HG02588 (cell line): ENCODE measurements around the gene SRGAP1.

Experiments used
- ATAC-seq: cut with Tn5 transposase; IDR thresholded peaks from one replicate; pipeline ENCODE4 v1.9.1; 2021; ENCODE audit warnings: mild to moderate bottlenecking, moderate library complexity; ENCODE audit not compliant: unreplicated experiment

SRGAP1 gene

GRCh38 chr12:63929426-63929825 is 84.9 kb downstream of the SRGAP1 start:
- ATAC-seq: no peak

GRCh38 chr12:63930971-63931370 is 86.5 kb downstream of the SRGAP1 start:
- no peak for ATAC-seq

DNA sequence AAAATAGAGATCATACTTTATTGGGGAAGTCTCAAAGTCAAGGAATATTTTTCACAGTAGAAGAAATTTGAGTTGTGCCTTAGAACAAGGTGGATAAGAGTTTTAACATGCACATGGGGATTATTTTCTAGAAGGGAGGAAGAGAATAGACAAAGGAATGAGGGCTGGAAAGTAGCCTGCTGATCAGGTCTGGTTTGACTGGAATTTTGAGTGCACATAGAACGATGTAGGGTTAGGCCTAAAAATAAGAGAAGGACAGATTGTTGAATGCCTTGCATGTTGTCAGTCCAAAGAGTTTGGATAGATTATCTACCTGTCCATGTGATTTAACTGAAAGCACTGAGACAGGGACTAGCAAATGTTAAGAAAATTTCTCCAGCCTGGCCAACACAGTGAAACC is 87.2 kb downstream of the SRGAP1 start:
- ATAC-seq: no peak

GRCh38 chr12:63934936-63935335 is 90.4 kb downstream of the SRGAP1 start:
- ATAC-seq: no peak

DNA sequence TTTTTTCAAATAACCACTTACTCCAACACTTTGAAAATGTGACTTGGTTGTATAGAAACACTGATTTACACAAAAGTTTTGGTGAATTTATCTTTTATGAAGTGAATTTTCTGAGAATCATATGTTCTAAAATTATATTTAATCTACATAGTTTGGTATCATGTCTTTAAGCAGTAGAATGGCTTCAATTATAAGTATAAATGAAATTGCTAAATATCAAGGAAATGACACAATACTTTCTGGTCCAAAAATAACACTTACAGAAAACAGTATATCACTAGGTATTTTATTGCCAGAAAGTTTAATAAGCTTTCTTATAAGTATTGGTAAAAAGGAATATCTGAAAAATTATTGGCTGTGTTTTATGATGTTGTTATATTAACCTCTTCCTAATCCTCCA is 90.9 kb downstream of the SRGAP1 start:
- ATAC-seq: no peak

DNA sequence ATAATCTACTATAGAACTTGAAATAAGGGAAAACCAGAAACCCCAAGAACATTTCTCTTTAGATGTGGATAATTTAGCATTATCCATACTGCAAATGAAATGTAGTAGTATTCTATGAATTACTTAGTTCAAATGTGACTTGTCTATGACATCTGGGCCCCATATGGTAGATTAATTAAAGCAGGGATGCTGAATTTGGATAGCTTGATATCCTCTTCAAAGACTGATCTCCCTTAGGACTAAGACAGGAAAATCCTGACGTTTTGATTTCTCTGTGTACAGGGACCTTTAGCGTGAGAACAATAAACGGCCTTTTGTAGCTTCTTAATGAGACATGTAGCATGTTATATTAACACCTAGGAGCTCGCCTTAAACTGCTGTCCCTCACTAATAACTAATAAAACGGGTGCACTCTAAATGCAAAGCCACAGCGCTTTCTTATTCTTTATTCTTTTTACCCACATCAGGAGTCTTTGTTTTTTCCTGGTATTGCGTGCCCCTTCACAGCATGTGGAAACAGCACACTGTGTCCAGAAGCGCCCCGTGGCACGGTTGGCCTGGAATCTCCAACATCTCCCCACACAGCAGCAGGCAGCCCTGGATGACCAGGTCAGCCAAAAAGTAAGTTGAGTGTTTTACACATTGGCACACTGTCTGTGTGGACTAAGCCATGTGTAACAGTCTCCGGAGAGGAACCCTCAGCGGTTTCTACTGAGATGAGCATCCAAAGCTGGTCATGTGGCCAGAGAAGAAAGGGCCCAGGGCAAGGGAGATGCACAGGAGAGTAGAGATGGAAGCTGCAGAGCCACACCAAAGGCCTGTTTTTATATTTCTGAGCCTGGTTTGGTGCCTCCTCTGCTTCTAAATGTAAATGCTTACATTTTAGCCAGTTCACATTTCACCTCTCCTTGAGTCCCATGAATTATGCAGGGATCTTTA is 93.1 kb downstream of the SRGAP1 start:
- no peak for ATAC-seq

DNA sequence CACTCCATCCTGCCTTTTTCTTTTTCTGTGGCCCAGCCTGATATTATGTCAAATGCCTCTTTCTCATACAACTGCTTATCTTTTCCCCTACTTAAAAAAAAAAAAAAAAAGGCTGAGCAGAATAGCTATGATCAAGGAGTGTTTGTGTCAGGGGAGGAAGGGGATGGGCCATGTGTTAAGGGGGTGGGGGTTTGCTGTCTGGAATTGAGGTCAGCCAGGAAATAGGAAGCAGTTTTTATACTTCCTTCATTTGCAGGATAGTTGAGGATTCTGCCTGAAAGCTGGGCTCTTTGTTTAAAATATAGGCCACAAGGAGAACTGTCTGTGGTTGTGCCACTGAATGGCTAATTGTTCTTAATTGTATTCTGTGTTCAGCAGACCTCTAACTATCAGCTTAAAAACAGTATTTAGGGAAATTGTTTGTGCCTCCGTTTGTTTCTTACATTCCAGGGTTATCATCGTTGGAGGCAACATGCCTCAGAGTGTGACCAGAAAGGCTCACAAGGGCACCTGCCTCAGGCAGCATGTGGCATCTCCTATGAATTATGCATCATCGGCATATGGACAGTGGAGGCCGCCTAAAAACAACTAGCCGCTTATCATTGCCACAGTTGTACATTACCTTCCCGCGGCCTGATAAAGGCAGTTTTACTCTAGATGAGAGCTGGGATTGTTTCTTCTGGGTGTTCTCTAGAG is 96.0 kb downstream of the SRGAP1 start:
- no peak for ATAC-seq

DNA sequence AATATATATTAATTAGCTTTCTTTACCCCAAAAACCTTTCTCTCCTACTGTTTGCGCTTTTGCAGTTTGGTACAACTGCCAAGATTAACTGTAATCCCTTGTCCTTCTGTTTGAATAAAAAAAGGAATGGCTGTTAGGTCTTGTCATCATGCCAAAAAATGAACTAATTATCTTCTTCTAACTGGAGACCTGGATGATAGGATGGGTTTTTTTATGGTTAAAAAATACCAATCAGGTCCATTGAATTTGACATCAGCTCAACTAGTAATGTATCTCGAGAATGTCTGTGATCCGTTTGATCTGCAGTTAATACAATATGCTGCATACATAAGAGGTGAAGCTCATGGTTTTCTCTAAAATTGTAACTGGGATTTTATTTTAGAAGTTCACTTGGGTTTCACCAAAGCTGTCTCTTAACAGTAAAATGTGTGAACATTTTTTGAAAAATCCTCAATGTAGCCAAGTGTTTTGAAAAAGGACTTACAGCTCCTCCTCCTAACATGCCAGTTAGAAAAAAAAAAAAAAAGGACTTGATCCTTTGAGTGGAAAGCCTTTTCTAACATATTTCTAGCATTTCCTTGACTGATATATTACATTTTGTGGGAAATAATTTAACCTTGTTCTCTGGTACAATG is 96.8 kb downstream of the SRGAP1 start:
- no peak for ATAC-seq

DNA sequence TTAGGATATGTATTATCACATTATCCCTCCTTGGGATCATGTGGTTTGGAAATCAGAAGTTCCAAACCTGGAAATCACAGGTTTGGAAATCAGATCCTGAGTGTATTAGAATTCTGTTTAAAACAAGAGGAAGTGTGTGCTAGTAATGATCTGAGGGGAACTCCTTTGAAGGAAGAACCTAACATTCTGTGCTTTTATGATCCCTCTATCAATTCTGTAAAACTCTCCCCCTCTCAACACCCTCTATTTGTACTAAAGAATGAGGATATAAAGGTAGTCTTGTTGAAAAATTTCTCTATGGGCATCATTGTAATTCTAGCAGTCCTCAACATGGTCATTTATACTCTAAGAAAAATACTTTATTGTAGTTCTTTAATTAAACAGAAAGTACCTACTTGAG is 97.4 kb downstream of the SRGAP1 start:
- no peak for ATAC-seq

DNA sequence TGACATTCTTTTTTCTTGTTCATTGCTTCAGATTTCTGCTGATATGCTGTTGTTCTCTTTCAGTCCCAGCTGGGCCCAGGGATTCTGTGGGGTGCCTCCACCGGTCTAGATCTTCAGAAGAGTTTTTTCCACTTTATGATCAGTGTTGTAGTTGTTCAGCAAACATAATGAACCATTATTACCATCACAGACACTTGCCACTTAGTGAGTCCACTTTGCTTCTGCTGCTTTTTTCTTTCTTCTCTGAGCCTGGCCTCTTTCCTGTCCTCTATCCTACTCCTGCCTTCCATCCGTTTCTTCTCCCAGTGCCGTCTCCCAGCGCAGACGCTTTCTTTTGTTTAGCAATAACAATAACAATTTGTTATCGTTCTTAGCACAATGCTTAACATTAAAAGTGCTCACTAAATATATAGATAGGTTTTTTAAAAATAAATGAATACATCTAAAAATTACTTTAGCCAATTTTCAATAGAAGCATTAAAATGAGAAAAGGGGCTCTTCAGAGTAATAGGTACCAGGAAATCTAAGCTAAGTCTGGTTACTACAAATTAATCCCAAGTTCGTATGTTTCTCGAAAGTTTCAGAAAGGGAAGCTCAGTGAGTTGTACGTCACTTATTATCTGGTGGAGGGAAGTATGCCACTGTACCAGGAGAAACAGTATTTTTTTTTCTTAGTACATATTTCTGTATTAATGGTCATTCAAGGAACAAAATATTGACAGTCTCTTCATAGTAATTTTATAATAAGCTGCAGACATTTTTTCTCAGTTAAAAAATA is 98.2 kb downstream of the SRGAP1 start:
- no peak for ATAC-seq

GRCh38 chr12:63944034-63944579 is 99.6 kb downstream of the SRGAP1 start:
- no peak for ATAC-seq

DNA sequence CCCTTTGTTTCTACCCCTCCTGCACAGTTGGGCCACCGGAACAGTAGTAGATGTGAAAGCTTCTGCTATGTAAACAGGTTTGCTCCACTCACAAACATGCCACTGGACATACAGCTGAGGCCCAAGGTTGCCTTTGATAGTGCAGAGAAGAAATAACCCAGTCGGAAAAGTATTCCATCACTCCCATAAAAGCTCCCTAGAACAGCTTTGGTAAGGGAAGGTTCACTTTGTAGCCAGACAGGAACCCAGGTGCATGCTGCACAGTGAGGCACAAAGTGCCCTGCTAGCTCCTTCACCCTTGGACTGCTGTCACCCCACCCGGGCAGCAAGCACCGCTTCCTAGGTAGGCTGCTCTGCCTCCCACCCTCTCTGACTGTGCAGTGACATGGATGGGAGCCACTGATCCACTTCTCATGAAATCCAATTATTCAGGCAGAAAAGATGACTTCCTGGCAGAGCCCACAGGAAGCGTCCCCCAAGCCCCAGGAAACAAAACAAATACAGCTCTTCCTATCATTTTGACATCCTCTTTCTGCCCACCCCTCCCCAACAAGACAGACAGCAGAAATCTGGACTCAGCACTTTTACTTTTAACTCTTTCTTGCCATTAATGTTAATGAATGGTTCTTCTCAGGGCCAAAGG is 100.2 kb downstream of the SRGAP1 start:
- ATAC-seq: no peak

- ATAC-seq: no peak
Observed at GRCh38 chr12:63945777-63946176, 101.3 kb downstream of the SRGAP1 start.

DNA sequence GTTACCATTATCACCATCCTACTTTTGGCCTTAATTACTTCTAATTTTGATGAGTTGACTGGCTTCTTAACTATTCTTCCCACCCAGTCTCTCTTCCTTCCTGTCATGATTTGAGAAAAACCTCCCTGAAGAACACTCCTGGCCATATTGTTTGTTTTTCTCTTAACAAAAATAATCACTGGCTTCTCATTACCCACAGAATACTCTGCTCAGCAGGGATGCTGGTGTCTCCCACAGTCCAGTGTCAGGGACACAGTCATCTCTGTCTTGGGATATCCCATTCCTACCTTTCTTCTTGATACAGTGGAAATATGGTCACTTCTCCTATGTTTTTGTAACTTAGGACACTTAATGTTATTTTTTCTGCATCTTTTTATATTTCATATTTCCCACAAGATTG is 103.7 kb downstream of the SRGAP1 start:
- no peak for ATAC-seq

DNA sequence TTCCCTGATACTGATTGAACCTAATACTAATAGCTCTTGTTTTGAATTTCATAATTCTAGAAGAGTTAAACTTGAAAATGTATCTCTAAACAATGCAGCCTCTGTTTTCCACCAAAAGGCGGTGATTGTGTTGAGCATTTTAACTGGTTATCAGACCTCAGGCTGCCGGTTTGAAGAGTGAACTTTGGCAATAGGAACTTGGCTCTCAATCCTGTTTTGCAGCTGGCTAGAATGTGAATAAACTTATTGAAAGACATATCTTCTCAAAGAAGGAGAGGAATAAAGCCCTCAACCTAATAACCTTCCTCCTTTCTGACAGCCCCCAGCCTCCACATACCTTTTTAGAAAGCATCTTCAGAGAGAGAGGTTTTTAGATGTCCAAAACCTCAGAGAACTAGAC is 105.4 kb downstream of the SRGAP1 start:
- no peak for ATAC-seq

DNA sequence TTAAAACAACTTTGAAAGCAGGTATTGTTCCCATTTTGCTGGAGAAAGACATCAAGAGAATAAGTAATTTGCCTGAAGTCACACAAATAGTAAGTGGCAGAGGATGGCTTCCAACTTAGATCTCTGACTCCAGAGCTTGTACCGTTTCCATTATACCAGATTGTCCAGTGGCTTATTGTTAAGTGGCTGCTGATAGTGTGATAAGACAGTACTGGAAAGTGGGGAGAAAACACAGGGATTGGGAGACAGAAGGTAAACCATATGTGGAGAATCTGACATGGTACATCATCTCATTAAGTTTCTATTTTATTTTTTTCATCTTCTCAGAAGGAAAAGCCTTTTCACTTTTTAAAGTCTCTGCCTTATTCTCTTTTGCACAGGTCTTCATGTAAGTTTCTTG is 108.5 kb downstream of the SRGAP1 start:
- ATAC-seq: no peak

DNA sequence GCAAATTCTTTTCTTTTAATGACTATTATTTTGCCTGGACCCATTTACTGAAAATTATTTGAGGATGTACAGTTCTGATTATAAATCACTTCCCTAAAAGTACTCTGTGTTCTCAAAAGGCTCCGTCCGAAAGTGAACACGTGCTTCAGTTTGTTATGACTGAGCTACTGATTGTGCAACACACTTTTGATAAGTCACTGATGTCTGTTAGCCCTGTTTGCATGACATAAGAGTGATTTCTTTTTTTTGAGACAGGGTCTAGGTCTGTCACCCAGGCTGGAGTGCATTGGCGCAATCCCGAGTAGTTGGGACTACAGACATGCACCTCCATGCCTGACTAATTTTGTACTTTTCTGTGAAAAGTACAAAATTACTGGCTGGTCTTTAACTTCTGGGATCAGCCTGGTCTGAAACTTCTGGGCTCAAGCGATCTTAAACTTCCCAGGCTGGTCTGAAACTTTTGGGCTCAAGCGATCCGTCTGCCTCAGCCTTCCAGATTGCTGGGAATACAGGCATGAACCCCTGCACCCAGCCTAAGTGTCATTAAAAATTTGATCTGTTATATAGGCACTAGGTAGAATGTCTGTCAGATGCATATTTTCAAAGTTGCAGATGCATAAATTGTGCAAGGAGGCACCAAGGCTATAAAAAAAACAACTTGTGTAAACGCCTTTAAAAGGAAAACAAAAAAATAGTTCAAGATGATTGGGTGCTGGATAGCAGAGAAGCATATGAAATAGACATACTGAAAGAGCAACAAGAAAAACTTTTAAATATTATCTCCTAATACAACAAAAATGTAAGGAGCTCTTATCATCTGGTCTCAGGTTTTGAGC is 111.5 kb downstream of the SRGAP1 start:
- ATAC-seq: no peak

DNA sequence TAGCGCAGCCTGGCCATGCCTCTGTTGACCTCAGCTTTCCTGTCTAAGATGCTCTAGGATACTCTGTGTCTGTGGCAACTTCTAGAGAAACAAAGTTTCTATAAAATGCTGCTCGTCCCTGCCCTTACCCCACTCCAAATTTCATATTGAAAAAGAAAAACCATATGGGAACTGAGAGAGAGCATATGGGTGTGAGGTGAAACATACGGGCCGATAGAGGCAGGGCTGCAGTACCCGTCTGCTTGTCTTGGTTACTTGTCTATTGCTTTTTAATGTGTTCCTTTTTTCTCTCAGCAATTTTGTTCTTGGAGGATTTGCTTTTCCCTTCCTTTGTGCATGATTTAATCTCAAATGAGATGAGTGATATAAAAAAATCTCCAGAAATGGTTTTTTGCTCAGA is 113.0 kb downstream of the SRGAP1 start:
- no peak for ATAC-seq

DNA sequence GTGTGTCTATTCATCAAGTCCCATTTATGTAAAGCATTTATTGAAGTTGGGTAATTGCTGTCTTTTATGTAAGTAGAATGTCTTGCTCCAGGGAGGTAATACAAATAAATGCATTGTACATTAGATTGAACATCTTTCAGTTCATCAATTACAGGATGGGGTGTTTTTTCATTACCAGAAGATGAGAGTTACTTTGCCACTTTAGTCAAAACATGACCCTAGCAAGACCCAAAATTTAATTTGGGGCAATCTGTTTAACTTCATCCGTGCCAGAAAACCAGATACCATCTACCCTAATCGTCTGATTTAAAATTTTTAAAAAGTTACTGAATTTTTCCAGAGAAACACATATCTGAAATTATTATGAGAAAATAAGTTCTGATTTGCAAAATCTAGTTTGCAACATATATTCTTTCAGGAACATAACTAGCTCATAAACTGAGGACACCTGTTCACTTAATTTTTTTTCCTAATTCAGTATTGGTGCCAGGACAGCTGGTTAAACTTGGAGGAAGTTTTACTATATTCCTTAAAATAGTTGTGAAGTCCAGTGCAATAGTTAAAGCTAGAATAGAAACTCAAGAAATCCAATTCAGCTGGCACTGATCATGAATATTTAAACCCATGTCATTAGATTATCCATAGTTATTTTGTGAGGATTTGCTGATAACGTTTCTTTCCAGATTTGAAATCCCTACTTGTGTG is 114.5 kb downstream of the SRGAP1 start:
- ATAC-seq: no peak
